IMR-90 (cell line): Measurements from ENCODE around the gene MYD88.

ENCODE experiments used
- BHLHE40 ChIP-seq: fragments of 150-350 bp; IDR thresholded peaks from 2 replicates; pipeline ENCODE4 v1.6.1; 2016; ENCODE audit warnings: mild to moderate bottlenecking, low read depth, low read length
- CEBPB ChIP-seq: IDR thresholded peaks from 2 replicates; pipeline ENCODE4 v1.6.1; 2012; ENCODE audit warnings: low read depth, low read length, improper control_type of control experiment
- CHD1 ChIP-seq: IDR thresholded peaks from 2 replicates; pipeline ENCODE4 v1.6.1; 2012; ENCODE audit warnings: low read depth, low read length, improper control_type of control experiment
- CTCF ChIP-seq: conservative IDR thresholded peaks from 2 replicates; pipeline ENCODE4 v1.5.1; 2012; ENCODE audit warnings: mild to moderate bottlenecking, low read depth, low read length, improper control_type of control experiment
- MXI1 ChIP-seq: IDR thresholded peaks from 2 replicates; pipeline ENCODE4 v1.6.1; 2012; ENCODE audit warnings: low read depth, mild to moderate bottlenecking, low read length, moderate library complexity, borderline replicate concordance
- NFE2L2 ChIP-seq: fragments of 150-350 bp; IDR thresholded peaks from 2 replicates; pipeline ENCODE4 v1.6.1; 2016; ENCODE audit warnings: low read depth, mild to moderate bottlenecking, low read length
- POLR2A ChIP-seq: IDR thresholded peaks from 2 replicates; pipeline ENCODE4 v1.6.1; 2012; ENCODE audit warnings: mild to moderate bottlenecking, low read depth, low read length
- RAD21 ChIP-seq: IDR thresholded peaks from 2 replicates; pipeline ENCODE4 v1.6.1; 2012; ENCODE audit warnings: low read length, improper control_type of control experiment
- RCOR1 ChIP-seq: IDR thresholded peaks from 2 replicates; pipeline ENCODE4 v1.6.1; 2012; ENCODE audit warnings: mild to moderate bottlenecking, low read length, improper control_type of control experiment; ENCODE audit not compliant: insufficient replicate concordance
- RFX5 ChIP-seq: IDR thresholded peaks from 2 replicates; pipeline ENCODE4 v1.8.0; 2012; ENCODE audit warnings: low read depth, mild to moderate bottlenecking, low read length, moderate library complexity
- SMC3 ChIP-seq: fragments of 150-350 bp; IDR thresholded peaks from 2 replicates; pipeline ENCODE4 v1.6.1; 2016; ENCODE audit warnings: low read depth, mild to moderate bottlenecking, antibody characterized with exemption, low read length, moderate library complexity
- USF2 ChIP-seq: fragments of 150-350 bp; IDR thresholded peaks from 2 replicates; pipeline ENCODE4 v1.6.1; 2017; ENCODE audit warnings: mild to moderate bottlenecking, antibody characterized with exemption, low read length, low read depth

- TF ChIP-seq MXI1 (no peak), POLR2A (no peak), CTCF (no peak), RAD21 (no peak), SMC3 (no peak), RFX5 (no peak), RCOR1 (no peak), USF2 (no peak), CHD1 (no peak), CEBPB (no peak), NFE2L2 (no peak), BHLHE40 (no peak)
Measured at GRCh38 chr3:38115645-38116427, 22.6 kb upstream of the MYD88 start.
